ENCODE results near the gene BABAM2.
A peak's percentile ranks its signal among the peaks of the same experiment; 100 is the strongest.

Gene BABAM2

GRCh38 chr2:27984153-27984552, 93.6 kb downstream of the BABAM2 start:
- no peaks in the 10 kb centered on the region for H3K27me3 ChIP-seq (ENCODE audit: low read depth, low read length)
- no peak overlapping the region for H3K27ac ChIP-seq (ENCODE audit: low read length)
- H3K9me3 ChIP-seq (ENCODE audit: control insufficient read depth in 1 of 2, low read length in 2 of 2): no peaks in the 10 kb centered on the region
- no peaks in the 10 kb centered on the region for H3K4me1 ChIP-seq (ENCODE audit: control insufficient read depth in 1 of 2, insufficient read depth in 2 of 2, low read length in 2 of 2)
- no peaks in the 10 kb centered on the region for H3K36me3 ChIP-seq (ENCODE audit: control insufficient read depth in 1 of 2, insufficient read depth in 2 of 2, low read length in 2 of 2)
- H3K4me3 ChIP-seq (ENCODE audit: low read depth in 1 of 2, low read length in 2 of 2): no peak overlapping the region

DNA sequence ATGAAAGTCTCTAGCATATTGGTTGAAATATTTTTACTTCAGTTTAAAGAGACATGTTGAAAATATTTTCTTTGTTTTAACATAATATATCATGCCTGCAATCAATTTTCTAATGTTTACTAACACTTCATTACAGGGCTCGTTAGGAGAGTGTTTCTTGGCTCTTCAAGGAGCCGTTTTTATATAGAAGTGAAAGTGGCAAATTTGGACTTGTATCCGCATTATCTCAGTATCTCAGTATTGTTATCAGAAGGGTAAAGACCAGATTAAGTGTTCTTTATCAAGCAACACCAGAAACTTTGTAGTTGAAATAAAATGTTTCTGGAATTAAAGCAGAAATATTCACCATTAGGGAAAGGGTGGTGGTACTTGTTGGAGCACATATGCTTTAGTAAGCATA, 97.8 kb downstream of the BABAM2 start:
- Histone ChIP-seq H3K36me3 (ENCODE audit: control insufficient read depth in 1 of 2, insufficient read depth in 2 of 2, low read length in 2 of 2) (no peaks in the 10 kb centered on the region), H3K27me3 (ENCODE audit: low read depth, low read length) (no peaks in the 10 kb centered on the region), H3K4me1 (ENCODE audit: control insufficient read depth in 1 of 2, insufficient read depth in 2 of 2, low read length in 2 of 2) (peaks cover 3 to 5% of the 10 kb centered on the region in 2 donors), H3K27ac (ENCODE audit: low read length) (no peak overlapping the region), H3K4me3 (ENCODE audit: low read depth in 1 of 2, low read length in 2 of 2) (peak overlapping the region in 1 of 2 donors; percentile 18), H3K9me3 (ENCODE audit: control insufficient read depth in 1 of 2, low read length in 2 of 2) (no peaks in the 10 kb centered on the region)

- no peaks in the 10 kb centered on the region for H3K36me3 ChIP-seq (ENCODE audit: control insufficient read depth in 1 of 2, insufficient read depth in 2 of 2, low read length in 2 of 2)
- H3K4me3 ChIP-seq (ENCODE audit: low read depth in 1 of 2, low read length in 2 of 2): peak overlapping the region in 1 of 2 donors; percentile 18
- no peaks in the 10 kb centered on the region for H3K27me3 ChIP-seq (ENCODE audit: low read depth, low read length)
- H3K4me1 ChIP-seq (ENCODE audit: control insufficient read depth in 1 of 2, insufficient read depth in 2 of 2, low read length in 2 of 2): peaks cover 3 to 5% of the 10 kb centered on the region in 2 donors
- H3K9me3 ChIP-seq (ENCODE audit: control insufficient read depth in 1 of 2, low read length in 2 of 2): no peaks in the 10 kb centered on the region
- no peak overlapping the region for H3K27ac ChIP-seq (ENCODE audit: low read length)
Observed at GRCh38 chr2:27988718-27989117, 98.2 kb downstream of the BABAM2 start.

DNA sequence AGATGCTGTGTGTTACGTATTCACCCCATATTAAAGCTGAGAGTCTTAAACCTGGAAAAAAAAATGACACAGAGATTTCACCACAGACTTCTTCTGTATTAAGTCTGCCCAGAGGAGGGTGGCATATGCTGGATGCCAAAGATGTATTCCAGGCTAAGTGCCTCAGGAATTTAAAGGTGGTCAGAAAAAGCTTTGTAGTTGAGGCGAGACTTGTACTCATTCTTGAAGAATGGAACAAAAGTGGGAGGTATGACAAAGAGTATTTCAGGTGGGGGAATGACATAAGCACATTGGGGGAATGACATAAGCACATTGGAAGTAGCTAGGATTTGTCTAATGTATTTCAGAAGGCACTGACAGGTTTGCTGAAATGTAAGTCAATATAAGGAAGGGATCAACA, 98.6 kb downstream of the BABAM2 start:
- Histone ChIP-seq H3K9me3 (ENCODE audit: control insufficient read depth in 1 of 2, low read length in 2 of 2) (no peaks in the 10 kb centered on the region), H3K27me3 (ENCODE audit: low read depth, low read length) (no peaks in the 10 kb centered on the region), H3K36me3 (ENCODE audit: control insufficient read depth in 1 of 2, insufficient read depth in 2 of 2, low read length in 2 of 2) (no peaks in the 10 kb centered on the region), H3K4me3 (ENCODE audit: low read depth in 1 of 2, low read length in 2 of 2) (no peak overlapping the region), H3K27ac (ENCODE audit: low read length) (no peak overlapping the region), H3K4me1 (ENCODE audit: control insufficient read depth in 1 of 2, insufficient read depth in 2 of 2, low read length in 2 of 2) (peaks cover 3 to 5% of the 10 kb centered on the region in 2 donors)

DNA sequence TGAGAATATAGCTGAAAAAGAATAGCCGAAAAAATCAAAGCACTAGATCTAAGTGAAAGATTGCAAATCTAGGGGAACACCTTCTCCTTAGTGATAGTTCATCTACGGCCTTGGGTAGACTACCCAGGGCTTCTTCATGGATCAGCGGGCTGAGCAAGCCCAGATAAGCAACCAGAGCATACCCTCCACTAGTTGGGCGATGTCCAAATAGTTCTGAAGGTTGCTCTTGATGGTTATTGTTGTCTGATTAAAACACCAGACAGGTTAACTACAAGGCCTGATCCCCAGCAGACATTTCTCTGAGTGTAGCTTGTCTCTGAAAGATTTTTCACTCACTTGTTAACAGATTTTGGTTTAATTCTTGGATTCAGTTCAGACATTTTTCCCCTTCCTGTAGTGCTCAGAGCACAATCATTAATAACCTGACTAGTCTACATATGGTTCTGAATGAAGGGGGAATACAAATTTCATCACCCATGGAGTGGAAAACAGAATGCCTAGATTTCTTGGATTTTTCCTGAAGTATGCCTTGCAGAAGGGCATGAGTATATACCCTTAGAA, 99.6 kb downstream of the BABAM2 start:
- peaks cover 0 to 3% of the 10 kb centered on the region in 2 donors for H3K9me3 ChIP-seq (ENCODE audit: control insufficient read depth in 1 of 2, low read length in 2 of 2)
- no peaks in the 10 kb centered on the region for H3K27me3 ChIP-seq (ENCODE audit: low read depth, low read length)
- H3K4me3 ChIP-seq (ENCODE audit: low read depth in 1 of 2, low read length in 2 of 2): no peak overlapping the region
- H3K27ac ChIP-seq (ENCODE audit: low read length): no peak overlapping the region
- no peaks in the 10 kb centered on the region for H3K36me3 ChIP-seq (ENCODE audit: control insufficient read depth in 1 of 2, insufficient read depth in 2 of 2, low read length in 2 of 2)
- H3K4me1 ChIP-seq (ENCODE audit: control insufficient read depth in 1 of 2, insufficient read depth in 2 of 2, low read length in 2 of 2): peaks cover 3 to 5% of the 10 kb centered on the region in 2 donors

- Histone ChIP-seq H3K4me1 (ENCODE audit: control insufficient read depth in 1 of 2, insufficient read depth in 2 of 2, low read length in 2 of 2) (peaks cover 3 to 5% of the 10 kb centered on the region in 2 donors), H3K36me3 (ENCODE audit: control insufficient read depth in 1 of 2, insufficient read depth in 2 of 2, low read length in 2 of 2) (no peaks in the 10 kb centered on the region), H3K27ac (ENCODE audit: low read length) (no peak overlapping the region), H3K9me3 (ENCODE audit: control insufficient read depth in 1 of 2, low read length in 2 of 2) (peaks cover 0 to 4% of the 10 kb centered on the region in 2 donors), H3K27me3 (ENCODE audit: low read depth, low read length) (no peaks in the 10 kb centered on the region), H3K4me3 (ENCODE audit: low read depth in 1 of 2, low read length in 2 of 2) (no peak overlapping the region)
Observed at GRCh38 chr2:27991146-27991545, 100.6 kb downstream of the BABAM2 start.

- H3K27ac ChIP-seq (ENCODE audit: low read length): no peak overlapping the region
- H3K9me3 ChIP-seq (ENCODE audit: control insufficient read depth in 1 of 2, low read length in 2 of 2): peaks cover 0 to 4% of the 10 kb centered on the region in 2 donors
- H3K27me3 ChIP-seq (ENCODE audit: low read depth, low read length): no peaks in the 10 kb centered on the region
- no peaks in the 10 kb centered on the region for H3K36me3 ChIP-seq (ENCODE audit: control insufficient read depth in 1 of 2, insufficient read depth in 2 of 2, low read length in 2 of 2)
- no peak overlapping the region for H3K4me3 ChIP-seq (ENCODE audit: low read depth in 1 of 2, low read length in 2 of 2)
- peaks cover 3 to 5% of the 10 kb centered on the region in 2 donors for H3K4me1 ChIP-seq (ENCODE audit: control insufficient read depth in 1 of 2, insufficient read depth in 2 of 2, low read length in 2 of 2)
Observed at GRCh38 chr2:27992787-27993401, 102.4 kb downstream of the BABAM2 start.

GRCh38 chr2:27993402-27993787, 102.9 kb downstream of the BABAM2 start:
- peaks cover 0 to 4% of the 10 kb centered on the region in 2 donors for H3K9me3 ChIP-seq (ENCODE audit: control insufficient read depth in 1 of 2, low read length in 2 of 2)
- H3K27me3 ChIP-seq (ENCODE audit: low read depth, low read length): no peaks in the 10 kb centered on the region

DNA sequence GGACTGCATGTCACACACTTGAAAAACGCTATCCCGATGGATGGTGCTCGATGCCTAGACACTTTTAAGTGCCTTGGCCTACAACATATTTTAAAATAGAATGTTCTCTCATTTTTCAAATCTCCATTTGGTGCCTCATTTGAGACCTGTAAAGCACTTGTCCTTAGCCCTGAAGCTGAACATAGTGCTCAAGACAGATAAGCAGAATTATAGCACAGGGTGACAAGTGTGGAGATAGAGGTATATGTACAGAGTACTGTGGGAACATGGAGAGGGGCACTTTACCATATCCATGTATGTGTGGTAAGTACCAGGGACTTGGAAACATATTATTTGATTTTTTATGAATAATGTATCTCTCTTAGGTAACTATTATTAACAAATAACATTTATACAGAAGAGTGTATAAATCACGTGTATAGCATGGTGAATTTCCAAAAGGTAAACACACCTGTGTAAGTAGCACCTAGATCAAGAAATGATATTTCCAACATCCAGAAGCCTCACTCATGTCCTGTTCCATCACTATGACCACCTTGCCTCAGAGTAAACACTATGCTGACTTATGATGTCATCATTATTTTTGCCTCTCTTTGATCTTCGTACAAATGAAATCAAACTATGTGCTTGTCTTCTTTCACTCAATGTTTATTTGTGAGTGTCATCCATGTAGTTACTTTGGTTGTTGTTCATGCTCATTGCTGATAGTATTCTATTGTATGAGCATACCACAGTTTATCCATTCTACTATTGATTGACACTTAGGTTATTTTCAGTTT, 103.6 kb downstream of the BABAM2 start:
- H3K27ac ChIP-seq (ENCODE audit: low read length): no peak overlapping the region
- no peaks in the 10 kb centered on the region for H3K36me3 ChIP-seq (ENCODE audit: control insufficient read depth in 1 of 2, insufficient read depth in 2 of 2, low read length in 2 of 2)
- H3K4me1 ChIP-seq (ENCODE audit: control insufficient read depth in 1 of 2, insufficient read depth in 2 of 2, low read length in 2 of 2): peaks cover 3 to 5% of the 10 kb centered on the region in 2 donors
- no peaks in the 10 kb centered on the region for H3K27me3 ChIP-seq (ENCODE audit: low read depth, low read length)
- H3K9me3 ChIP-seq (ENCODE audit: control insufficient read depth in 1 of 2, low read length in 2 of 2): peaks cover 0 to 4% of the 10 kb centered on the region in 2 donors
- H3K4me3 ChIP-seq (ENCODE audit: low read depth in 1 of 2, low read length in 2 of 2): no peak overlapping the region

More at GRCh38 chr2:27993402-27993787, 102.9 kb downstream of the BABAM2 start:
- Histone ChIP-seq H3K27ac (ENCODE audit: low read length) (no peak overlapping the region), H3K4me1 (ENCODE audit: control insufficient read depth in 1 of 2, insufficient read depth in 2 of 2, low read length in 2 of 2) (peaks cover 3 to 5% of the 10 kb centered on the region in 2 donors), H3K36me3 (ENCODE audit: control insufficient read depth in 1 of 2, insufficient read depth in 2 of 2, low read length in 2 of 2) (no peaks in the 10 kb centered on the region), H3K4me3 (ENCODE audit: low read depth in 1 of 2, low read length in 2 of 2) (no peak overlapping the region)

GRCh38 chr2:27996156-27996922, 105.8 kb downstream of the BABAM2 start:
- H3K36me3 ChIP-seq (ENCODE audit: control insufficient read depth in 1 of 2, insufficient read depth in 2 of 2, low read length in 2 of 2): no peaks in the 10 kb centered on the region
- no peak overlapping the region for H3K27ac ChIP-seq (ENCODE audit: low read length)
- H3K4me3 ChIP-seq (ENCODE audit: low read depth in 1 of 2, low read length in 2 of 2): no peak overlapping the region
- H3K9me3 ChIP-seq (ENCODE audit: control insufficient read depth in 1 of 2, low read length in 2 of 2): peaks cover 0 to 4% of the 10 kb centered on the region in 2 donors
- H3K27me3 ChIP-seq (ENCODE audit: low read depth, low read length): no peaks in the 10 kb centered on the region
- peaks cover 0 to 3% of the 10 kb centered on the region in 2 donors for H3K4me1 ChIP-seq (ENCODE audit: control insufficient read depth in 1 of 2, insufficient read depth in 2 of 2, low read length in 2 of 2)

DNA sequence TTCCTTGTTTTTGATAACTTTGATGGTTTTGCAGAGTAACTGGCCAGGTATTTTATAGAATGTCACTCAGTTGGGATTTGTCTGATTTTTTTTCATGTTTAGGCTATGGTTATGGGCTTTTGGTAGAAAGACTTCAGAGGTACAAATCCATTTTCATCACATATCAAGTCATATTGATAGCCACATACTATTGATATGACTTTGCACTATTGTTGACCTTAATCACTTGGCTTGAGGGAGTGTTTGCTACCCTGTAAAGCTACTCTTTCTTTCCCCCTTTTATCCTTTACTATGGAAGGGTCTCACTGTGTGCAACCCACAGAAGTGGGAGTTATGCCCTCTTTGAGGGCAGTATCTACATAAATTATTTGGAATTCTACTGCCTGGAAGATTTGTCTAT, 109.8 kb downstream of the BABAM2 start:
- no peak overlapping the region for H3K27ac ChIP-seq (ENCODE audit: low read length)
- H3K27me3 ChIP-seq (ENCODE audit: low read depth, low read length): no peaks in the 10 kb centered on the region
- H3K36me3 ChIP-seq (ENCODE audit: control insufficient read depth in 1 of 2, insufficient read depth in 2 of 2, low read length in 2 of 2): no peaks in the 10 kb centered on the region
- H3K4me3 ChIP-seq (ENCODE audit: low read depth in 1 of 2, low read length in 2 of 2): no peak overlapping the region
- H3K9me3 ChIP-seq (ENCODE audit: control insufficient read depth in 1 of 2, low read length in 2 of 2): no peaks in the 10 kb centered on the region
- H3K4me1 ChIP-seq (ENCODE audit: control insufficient read depth in 1 of 2, insufficient read depth in 2 of 2, low read length in 2 of 2): no peaks in the 10 kb centered on the region

Data from muscle layer of duodenum (tissue), 2 donors.